ENCODE results near the gene LRTM1. TPM values are rescaled to one million over a fixed set of nuclear protein-coding genes. Genes with fewer than 3 reads are reported as not detected.

The LRTM1 gene
- total RNA-seq, 1 experiment from 2014 or later: not detected

- H3K23me2 ChIP-seq (ENCODE audit: insufficient read length, low read depth, low read length, poor library complexity, severe bottlenecking): no peaks in the 10 kb centered on the region
- H3K23ac ChIP-seq (ENCODE audit: insufficient read length, low read depth, low read length): no peak overlapping the region
- no peak overlapping the region for H3K4ac ChIP-seq (ENCODE audit: low read depth, low read length)
- H3K56ac ChIP-seq (ENCODE audit: insufficient read length, low read depth, low read length): no peak overlapping the region
- no peak overlapping the region for H3K27ac ChIP-seq (ENCODE audit: insufficient read length, low read depth, low read length)
- TF ChIP-seq CTCF (conservative IDR thresholded peaks at IDR 0.05): no peak
- no peaks in the 10 kb centered on the region for H3K27me3 ChIP-seq (ENCODE audit: insufficient read depth, low read length)
- Mint-ChIP-seq H3K4me1 (peaks cover 9 to 10% of the 10 kb centered on the region in 2 experiments), H3K36me3 (ENCODE audit: insufficient read depth in 1 of 3, low read depth in 3 of 3) (no peaks in the 10 kb centered on the region), H3K27me3 (ENCODE audit: low read depth) (no peaks in the 10 kb centered on the region), H3K9me3 (no peaks in the 10 kb centered on the region), H3K4me3 (no peak overlapping the region), H3K27ac (no peak overlapping the region)
- no peak overlapping the region for H2BK15ac ChIP-seq (ENCODE audit: low read depth, low read length)
- H3K4me1 ChIP-seq (ENCODE audit: insufficient read depth, low read length): no peaks in the 10 kb centered on the region; the same call in 1 of the 2 replicates
- H4K5ac ChIP-seq (ENCODE audit: insufficient read length, low read depth, low read length): no peak overlapping the region
- H3K79me2 ChIP-seq (ENCODE audit: insufficient read depth, low read length): no peaks in the 10 kb centered on the region
- H4K20me1 ChIP-seq (ENCODE audit: control insufficient read depth, insufficient read depth, insufficient read length): no peaks in the 10 kb centered on the region
- H3T11ph ChIP-seq (ENCODE audit: low read length): no peak overlapping the region
- H3K4me2 ChIP-seq (ENCODE audit: insufficient read depth, insufficient read length, low read length): no peak overlapping the region
- no peak overlapping the region for H4K91ac ChIP-seq (ENCODE audit: insufficient read length, low read depth, low read length)
- H2BK12ac ChIP-seq (ENCODE audit: insufficient read length, low read depth, low read length): no peak overlapping the region
- H2BK5ac ChIP-seq (ENCODE audit: insufficient read length, low read length): no peak overlapping the region
- WGBS (ENCODE audit: extremely low coverage, insufficient read length, low lambda C conversion rate): no CpG with 5 or more reads among the region's 4 CpGs
- H3K18ac ChIP-seq (ENCODE audit: insufficient read length, low read depth, low read length): no peak overlapping the region
- no peak overlapping the region for H2BK20ac ChIP-seq (ENCODE audit: low read depth, low read length, poor library complexity, severe bottlenecking)
- no peak overlapping the region for H4K8ac ChIP-seq (replicated peaks; ENCODE audit: insufficient read length, low read depth, low read length)
- H3K79me1 ChIP-seq (ENCODE audit: insufficient read depth, low read depth, low read length, poor library complexity, severe bottlenecking): no peaks in the 10 kb centered on the region
- no peak overlapping the region for H2AK5ac ChIP-seq (ENCODE audit: insufficient read length, low read length)
- no peaks in the 10 kb centered on the region for H3K9me3 ChIP-seq (ENCODE audit: control insufficient read depth, low read depth, low read length)
- no peak overlapping the region for H2BK120ac ChIP-seq (ENCODE audit: low read depth, low read length, poor library complexity, severe bottlenecking)
- no peak for DNase-seq
- no peak overlapping the region for H3K14ac ChIP-seq (ENCODE audit: insufficient read depth, low read length)
- no peak overlapping the region for H2AFZ ChIP-seq (ENCODE audit: low read length)
- no peak overlapping the region for H3K9ac ChIP-seq (ENCODE audit: extremely low read depth, insufficient read length, low read length)
Observed at GRCh38 chr3:54931182-54931581, 3.3 kb upstream of the LRTM1 start.

Measured in H9 (cell line).